Panc1 (cell line): Measurements from ENCODE around the gene INSC. TPM values are rescaled to one million over a fixed set of nuclear protein-coding genes. Genes with fewer than 3 reads are reported as not detected.

Experiments
- ATAC-seq: fragments of 200-7000 bp; cut with Tn5 transposase; 2 replicates; pipeline ENCODE4 v1.9.1; 2020; ENCODE audit warnings: mild to moderate bottlenecking, moderate library complexity
- BruUV-seq: library from RNA; stranded (reverse); fragments of 400-500 nt; replicated peaks from 2 replicates; lab custom pipeline; 2021; lab: Mats Ljungman, UMichigan
- CTCF ChIA-PET: fragments of 300-600 bp; sonication (Branson Sonifier 250); formaldehyde crosslinking; loops from one replicate; lab custom pipeline; 2022; ENCODE audit warnings: antibody characterized with exemption; lab: Charles Lee
- POLR2A ChIA-PET: fragments of 300-600 bp; sonication (Branson Sonifier 250); formaldehyde crosslinking; loops from one replicate; lab custom pipeline; 2022; ENCODE audit warnings: antibody characterized with exemption; lab: Charles Lee
- DNase-seq: peaks from one replicate; pipeline ENCODE4 v3.0.0-alpha.2; 2010; ENCODE audit warnings: low read depth, low spot score
- H3K27ac ChIP-seq: 2 replicates; pipeline ENCODE4 v1.5.1; 2011; ENCODE audit warnings: mild to moderate bottlenecking, low read length, inconsistent platforms
- H3K27me3 ChIP-seq: fragments of 200-500 bp; sonication (Bioruptor generic); 2 replicates; pipeline ENCODE4 v1.6.0; 2014; ENCODE audit warnings: low read length, inconsistent platforms; ENCODE audit not compliant: control insufficient read depth, insufficient read depth
- H3K36me3 ChIP-seq: fragments of 200-500 bp; sonication (Bioruptor generic); 2 replicates; pipeline ENCODE4 v1.5.1; 2014; ENCODE audit warnings: inconsistent platforms, mild to moderate bottlenecking, low read length, moderate library complexity; ENCODE audit not compliant: control insufficient read depth, insufficient read depth
- H3K4me1 ChIP-seq: 2 replicates; pipeline ENCODE4 v1.5.1; 2011; ENCODE audit warnings: inconsistent platforms, mild to moderate bottlenecking, low read length, moderate library complexity; ENCODE audit not compliant: control insufficient read depth, insufficient read depth
- H3K4me3 ChIP-seq, 2 experiments: 2 replicates each; pipeline ENCODE4 v1.5.1; 2011 to 2012; ENCODE audit warnings: low read depth in 2 of 2, low read length in 2 of 2, mild to moderate bottlenecking in 2 of 2, inconsistent platforms in 1 of 2, moderate library complexity in 1 of 2
- H3K9me3 ChIP-seq: fragments of 200-500 bp; sonication (Bioruptor generic); 2 replicates; pipeline ENCODE4 v1.5.1; 2014; ENCODE audit warnings: low read depth, mild to moderate bottlenecking, inconsistent platforms, low read length, moderate library complexity; ENCODE audit not compliant: control insufficient read depth, insufficient read depth
- POLR2AphosphoS5 ChIP-seq: IDR thresholded peaks from 2 replicates; pipeline ENCODE4 v1.6.1; 2012; ENCODE audit warnings: mild to moderate bottlenecking, low read depth, low read length, moderate library complexity
- SIN3A ChIP-seq: IDR thresholded peaks from 2 replicates; pipeline ENCODE4 v1.6.1; 2012; ENCODE audit warnings: low read depth, mild to moderate bottlenecking, low read length, moderate library complexity, borderline replicate concordance; ENCODE audit not compliant: insufficient read depth
- TCF7L2 ChIP-seq: IDR thresholded peaks from 2 replicates; pipeline ENCODE4 v1.6.1; 2011; ENCODE audit warnings: mild to moderate bottlenecking, low read depth, low read length, inconsistent platforms
- in situ Hi-C: cut with HindIII; loops from 2 replicates; pipeline ENCODE4 v1.10.0; 2016; ENCODE audit warnings: low sequenced_read_pairs, low pct_unique_long_range_greater_than_20kb
- intact Hi-C: fragments of 100-400 bp; cut with micrococcal nuclease; formaldehyde crosslinking; loops from one replicate; pipeline ENCODE4 v1.10.0; 2022; ENCODE audit not compliant: unreplicated experiment
- total RNA-seq: library from RNA; stranded (reverse); gene quantifications from one replicate; pipeline ENCODE4 v1.2.1, GENCODE V29; 2021; ENCODE audit not compliant: unreplicated experiment
- TF ChIP-seq, protein P1 (sequence below): fragments of 450-650 bp; IDR thresholded peaks from 2 replicates; pipeline ENCODE4 v1.5.1; 2017; ENCODE audit warnings: mild to moderate bottlenecking
- TF ChIP-seq, protein P2 (sequence below), 2 experiments: IDR thresholded peaks; 2 replicates each; pipeline ENCODE4 v1.6.1; 2011 to 2012; ENCODE audit warnings: low read depth in 2 of 2, control low read depth in 1 of 2, low read length in 1 of 2, mild to moderate bottlenecking in 1 of 2, moderate library complexity in 1 of 2; ENCODE audit not compliant: insufficient read depth in 1 of 2

INSC gene
- total RNA-seq, 1 experiment from 2014 or later, result 0.08 TPM

DNA sequence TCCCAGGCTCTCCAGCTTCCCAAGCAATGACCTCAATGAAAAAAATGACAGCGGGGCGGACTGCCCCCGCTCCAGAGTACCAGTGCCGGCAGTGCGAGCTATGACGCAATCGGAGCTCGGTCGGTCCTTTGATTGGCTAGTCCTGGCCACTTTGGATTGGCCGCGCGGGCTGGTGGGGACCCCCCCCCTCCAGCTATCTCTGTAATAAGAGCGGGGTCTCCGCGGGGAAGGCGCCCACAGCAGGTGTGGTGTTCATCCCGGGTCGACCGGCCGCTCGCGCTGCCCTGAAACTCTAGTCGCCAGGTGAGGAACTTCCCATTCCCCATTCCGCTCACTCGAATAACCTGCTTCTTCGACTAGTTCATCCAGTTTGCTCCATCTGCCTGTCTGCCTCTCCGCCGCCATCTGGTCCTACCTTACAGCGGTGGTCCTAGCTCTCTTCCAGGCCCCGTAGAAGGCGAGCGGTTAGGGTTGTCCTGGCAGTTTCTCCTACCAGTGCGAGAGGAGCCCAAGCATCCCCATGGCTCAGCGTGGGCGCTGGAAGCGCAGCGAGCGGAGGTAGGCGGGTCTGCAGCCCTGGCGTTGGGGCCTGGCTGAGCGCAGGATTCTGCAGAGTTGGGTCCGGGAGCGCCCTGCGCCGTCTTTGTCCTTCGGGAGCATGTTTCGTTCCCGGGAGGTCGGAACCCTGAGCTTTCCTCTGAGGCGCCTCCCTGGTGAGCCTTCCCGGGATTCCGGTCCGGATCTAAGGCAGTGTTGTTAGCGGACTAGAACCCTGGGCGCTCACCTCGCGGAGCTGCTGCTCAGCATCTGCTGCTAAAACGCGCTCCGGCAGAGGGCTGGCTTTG is 41.1 kb upstream of the INSC start, which contains the start of gene CALCB:
CALCB (plus strand) TSS at position 233 of the 845 bp plus-strand sequence. CDS start 1,126 bp downstream, outside the sequence.
- TF ChIP-seq, protein P1, sequence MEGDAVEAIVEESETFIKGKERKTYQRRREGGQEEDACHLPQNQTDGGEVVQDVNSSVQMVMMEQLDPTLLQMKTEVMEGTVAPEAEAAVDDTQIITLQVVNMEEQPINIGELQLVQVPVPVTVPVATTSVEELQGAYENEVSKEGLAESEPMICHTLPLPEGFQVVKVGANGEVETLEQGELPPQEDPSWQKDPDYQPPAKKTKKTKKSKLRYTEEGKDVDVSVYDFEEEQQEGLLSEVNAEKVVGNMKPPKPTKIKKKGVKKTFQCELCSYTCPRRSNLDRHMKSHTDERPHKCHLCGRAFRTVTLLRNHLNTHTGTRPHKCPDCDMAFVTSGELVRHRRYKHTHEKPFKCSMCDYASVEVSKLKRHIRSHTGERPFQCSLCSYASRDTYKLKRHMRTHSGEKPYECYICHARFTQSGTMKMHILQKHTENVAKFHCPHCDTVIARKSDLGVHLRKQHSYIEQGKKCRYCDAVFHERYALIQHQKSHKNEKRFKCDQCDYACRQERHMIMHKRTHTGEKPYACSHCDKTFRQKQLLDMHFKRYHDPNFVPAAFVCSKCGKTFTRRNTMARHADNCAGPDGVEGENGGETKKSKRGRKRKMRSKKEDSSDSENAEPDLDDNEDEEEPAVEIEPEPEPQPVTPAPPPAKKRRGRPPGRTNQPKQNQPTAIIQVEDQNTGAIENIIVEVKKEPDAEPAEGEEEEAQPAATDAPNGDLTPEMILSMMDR, result no peak
- TF ChIP-seq POLR2AphosphoS5 (no peak), SIN3A (no peak), TCF7L2 (no peak; the same call in 1 of the 2 replicates)
- TF ChIP-seq, protein P2, sequence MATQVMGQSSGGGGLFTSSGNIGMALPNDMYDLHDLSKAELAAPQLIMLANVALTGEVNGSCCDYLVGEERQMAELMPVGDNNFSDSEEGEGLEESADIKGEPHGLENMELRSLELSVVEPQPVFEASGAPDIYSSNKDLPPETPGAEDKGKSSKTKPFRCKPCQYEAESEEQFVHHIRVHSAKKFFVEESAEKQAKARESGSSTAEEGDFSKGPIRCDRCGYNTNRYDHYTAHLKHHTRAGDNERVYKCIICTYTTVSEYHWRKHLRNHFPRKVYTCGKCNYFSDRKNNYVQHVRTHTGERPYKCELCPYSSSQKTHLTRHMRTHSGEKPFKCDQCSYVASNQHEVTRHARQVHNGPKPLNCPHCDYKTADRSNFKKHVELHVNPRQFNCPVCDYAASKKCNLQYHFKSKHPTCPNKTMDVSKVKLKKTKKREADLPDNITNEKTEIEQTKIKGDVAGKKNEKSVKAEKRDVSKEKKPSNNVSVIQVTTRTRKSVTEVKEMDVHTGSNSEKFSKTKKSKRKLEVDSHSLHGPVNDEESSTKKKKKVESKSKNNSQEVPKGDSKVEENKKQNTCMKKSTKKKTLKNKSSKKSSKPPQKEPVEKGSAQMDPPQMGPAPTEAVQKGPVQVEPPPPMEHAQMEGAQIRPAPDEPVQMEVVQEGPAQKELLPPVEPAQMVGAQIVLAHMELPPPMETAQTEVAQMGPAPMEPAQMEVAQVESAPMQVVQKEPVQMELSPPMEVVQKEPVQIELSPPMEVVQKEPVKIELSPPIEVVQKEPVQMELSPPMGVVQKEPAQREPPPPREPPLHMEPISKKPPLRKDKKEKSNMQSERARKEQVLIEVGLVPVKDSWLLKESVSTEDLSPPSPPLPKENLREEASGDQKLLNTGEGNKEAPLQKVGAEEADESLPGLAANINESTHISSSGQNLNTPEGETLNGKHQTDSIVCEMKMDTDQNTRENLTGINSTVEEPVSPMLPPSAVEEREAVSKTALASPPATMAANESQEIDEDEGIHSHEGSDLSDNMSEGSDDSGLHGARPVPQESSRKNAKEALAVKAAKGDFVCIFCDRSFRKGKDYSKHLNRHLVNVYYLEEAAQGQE (IDR thresholded peaks at IDR 0.05; ENCODE audit: insufficient read depth in 1 of 2, low read depth in 2 of 2, low read length in 1 of 2), result no peak
- ATAC-seq (peak; percentile 60), DNase-seq (no peak)
- POLR2A ChIA-PET, result interaction anchor here (0.7 to 1.1 kb wide), 2 partner anchors 18 to 165 kb away, joined by 3 to 5 read pairs; no protein-coding TSS in a partner anchor
- 0 out of 2 replicates have a peak, but pooled peaks cover 3% of the 10 kb centered on the region for H3K4me1 ChIP-seq
- CTCF ChIA-PET, result interaction anchor here (0.7 to 2.9 kb wide), 2 partner anchors 166 to 1148 kb away, joined by 4 to 44 read pairs; no protein-coding TSS in a partner anchor
- peak within 1 kb of the TSS; percentile 25 to 59 for H3K4me3 ChIP-seq
- H3K27ac ChIP-seq, result no peak within 1 kb of the TSS
- H3K36me3 ChIP-seq, result no peaks in the 10 kb centered on the region
- H3K27me3 ChIP-seq, result peaks cover 4% of the 10 kb centered on the region
- intact Hi-C loops (loop anchor here (5.0 to 10.0 kb wide), 3 partner anchors 101 to 549 kb away; partner anchors contain the start of genes CALCA and PSMA1), in situ Hi-C loops (no loop called here)
- no peaks in the 10 kb centered on the region for H3K9me3 ChIP-seq
- no TSS peak for BruUV-seq

DNA sequence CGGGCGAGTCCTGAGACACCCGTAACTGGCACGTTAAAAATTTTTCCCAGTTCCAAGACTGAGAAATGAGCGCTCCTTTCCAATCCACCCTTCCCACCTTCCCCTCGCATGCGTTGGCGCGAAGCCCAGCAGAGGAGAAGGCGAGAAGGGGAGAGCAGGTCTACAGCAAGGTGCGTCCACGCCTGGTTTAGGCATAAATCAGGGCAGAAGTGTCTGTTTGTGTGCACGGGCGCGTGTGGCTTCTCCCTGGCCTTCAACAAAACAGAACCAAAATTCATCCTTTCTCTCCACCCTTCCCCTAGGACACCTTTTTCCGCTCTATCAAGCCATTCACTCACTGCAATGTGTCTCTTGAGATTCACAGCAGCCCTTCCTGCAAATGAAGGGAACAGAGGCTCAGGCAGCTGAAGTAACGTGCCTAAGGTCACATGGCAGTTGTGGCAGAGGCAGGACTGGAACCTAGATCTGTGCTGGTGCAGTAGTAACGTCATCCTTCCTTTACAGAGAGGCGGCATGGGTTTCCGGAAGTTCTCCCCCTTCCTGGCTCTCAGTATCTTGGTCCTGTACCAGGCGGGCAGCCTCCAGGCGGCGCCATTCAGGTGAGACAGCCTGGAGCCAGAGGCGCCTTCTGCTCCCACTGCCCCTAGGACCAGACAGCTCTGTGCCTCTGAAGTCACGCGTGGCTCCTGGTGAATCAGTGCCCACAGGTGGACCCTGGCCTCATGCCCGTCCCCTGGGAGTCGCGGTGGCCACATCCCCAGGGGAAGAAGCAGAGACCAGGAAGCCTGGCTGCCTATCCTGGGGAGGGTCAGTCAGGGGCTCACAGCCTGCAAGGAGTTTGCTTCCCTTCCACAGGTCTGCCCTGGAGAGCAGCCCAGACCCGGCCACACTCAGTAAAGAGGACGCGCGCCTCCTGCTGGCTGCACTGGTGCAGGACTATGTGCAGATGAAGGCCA is 40.2 kb upstream of the INSC start:
- Histone ChIP-seq H3K27ac (no peak overlapping the region), H3K4me3 (peak overlapping the region; percentile 25 to 59), H3K36me3 (no peaks in the 10 kb centered on the region), H3K4me1 (0 out of 2 replicates have a peak, but pooled peaks cover 3% of the 10 kb centered on the region), H3K27me3 (peaks cover 6% of the 10 kb centered on the region), H3K9me3 (no peaks in the 10 kb centered on the region)
- ChIA-PET CTCF (interaction anchor here (0.6 to 2.9 kb wide), 5 partner anchors 25 to 384 kb away, joined by 3 to 44 read pairs (median 4); no protein-coding TSS in a partner anchor), POLR2A (interaction anchor here (0.7 kb wide), 1 partner anchor 17 kb away, joined by 3 read pairs; no protein-coding TSS in a partner anchor)
- ATAC-seq (peak; percentile 95), DNase-seq (peak; percentile 33)
- TF ChIP-seq, protein P2 (IDR thresholded peaks at IDR 0.05; ENCODE audit: insufficient read depth in 1 of 2, low read depth in 2 of 2, low read length in 1 of 2), result no peak
- no peak for TF ChIP-seq POLR2AphosphoS5
- peak; percentile 91 for TF ChIP-seq TCF7L2
- no peak for TF ChIP-seq SIN3A
- TF ChIP-seq, protein P1, result peak; percentile 94
- intact Hi-C loops (loop anchor here (1.0 to 10.0 kb wide), 4 partner anchors 102 to 550 kb away; partner anchors contain the start of genes CALCA and PSMA1), in situ Hi-C loops (no loop called here)
- no TSS peak for BruUV-seq
